HepG2 (cell line): ENCODE measurements around the gene PLD6. TPM values are rescaled to one million over a fixed set of nuclear protein-coding genes. Genes with fewer than 3 reads are reported as not detected.
"Not testable (repeated sequence)": the region's sequence is repeated elsewhere in the genome, so short reads cannot be mapped to it uniquely, and the experiment has no call there.

Experiments
- ATAC-seq: fragments of 200-7000 bp; cut with Tn5 transposase; 3 replicates; pipeline ENCODE4 v1.9.1; 2020; ENCODE audit warnings: mild to moderate bottlenecking, moderate library complexity
- BruUV-seq: library from RNA; stranded (reverse); fragments of 400-500 nt; replicated peaks from 2 replicates; lab custom pipeline; 2021; lab: Mats Ljungman, UMichigan
- CTCF ChIA-PET: fragments of 300-600 bp; formaldehyde crosslinking; extraction: SDS; loops from one replicate; lab custom pipeline; 2021; ENCODE audit warnings: low total read pairs, inconsistent platforms, low intra/inter-chr PET ratio; lab: Yijun Ruan, JAX
- POLR2A ChIA-PET: fragments of 350-600 bp; sonication (Branson Sonifier 250); formaldehyde crosslinking; loops from one replicate; lab custom pipeline; 2020; ENCODE audit warnings: antibody characterized with exemption, inconsistent platforms; lab: Yijun Ruan, JAX
- DNase-seq: peaks from one replicate; pipeline ENCODE4 v3.0.0-alpha.2; 2015; ENCODE audit warnings: low spot score
- FAIRE-seq: peaks from 3 replicates; lab custom pipeline; 2011; peaks lifted over from hg19 to GRCh38; lab: Jason Lieb, UNC
- H2AFZ ChIP-seq: one replicate; pipeline ENCODE4 v1.6.1; 2011; ENCODE audit warnings: low read length, inconsistent platforms
- H3K27ac ChIP-seq: fragments of 300-600 bp; 3 replicates; pipeline ENCODE4 v1.8.0; 2011; ENCODE audit warnings: mixed run types, mild to moderate bottlenecking, mixed read lengths, low read length, inconsistent platforms; ENCODE audit not compliant: insufficient read depth; ENCODE audit errors: extremely low read length
- H3K27me3 ChIP-seq, 2 experiments: fragments of 200-600 bp in 1 of 2; 2 replicates in 1 of 2; 3 replicates in 1 of 2; pipeline versions ENCODE4 v1.6.0 to v1.8.0; 2011; ENCODE audit warnings: low read length in 2 of 2, mild to moderate bottlenecking in 2 of 2, moderate library complexity in 2 of 2, inconsistent platforms in 1 of 2; ENCODE audit not compliant: insufficient read depth in 2 of 2, control insufficient read depth in 1 of 2
- H3K36me3 ChIP-seq, 2 experiments: fragments of 200-600 bp in 1 of 2; replicated peaks in 1 of 2; 2 replicates in 1 of 2; 3 replicates in 1 of 2; pipeline versions ENCODE4 v1.5.1 to v1.8.0; 2011; ENCODE audit warnings: low read length in 2 of 2, inconsistent platforms in 1 of 2; ENCODE audit not compliant: insufficient read depth in 2 of 2, control insufficient read depth in 1 of 2
- H3K4me1 ChIP-seq: 2 replicates; pipeline ENCODE4 v1.5.1; 2012; ENCODE audit warnings: low read length, inconsistent platforms; ENCODE audit not compliant: insufficient read depth
- H3K4me2 ChIP-seq: 2 replicates; pipeline ENCODE4 v1.6.0; 2011; ENCODE audit warnings: low read depth, low read length, inconsistent platforms
- H3K4me3 ChIP-seq, 3 experiments: fragments of 200-600 bp in 1 of 3; sonication (generic), shearing (Covaris generic) in 1 of 3; replicated peaks in 1 of 3; 2 replicates each; pipeline ENCODE4 v1.5.1; 2011 to 2016; ENCODE audit warnings: low read length in 3 of 3, inconsistent platforms in 2 of 3, low read depth in 2 of 3, mild to moderate bottlenecking in 2 of 3, control low read depth in 1 of 3, mixed read lengths in 1 of 3; ENCODE audit not compliant: insufficient read depth in 1 of 3
- H3K79me2 ChIP-seq: one replicate; pipeline ENCODE4 v1.6.1; 2011; ENCODE audit warnings: low read length, inconsistent platforms; ENCODE audit not compliant: insufficient read depth
- H3K9ac ChIP-seq: 2 replicates; pipeline ENCODE4 v1.6.0; 2011; ENCODE audit warnings: mild to moderate bottlenecking, low read depth, low read length, inconsistent platforms; ENCODE audit not compliant: insufficient read depth
- H3K9me3 ChIP-seq: 2 replicates; pipeline ENCODE4 v1.5.1; 2012; ENCODE audit warnings: mild to moderate bottlenecking, low read length
- H4K20me1 ChIP-seq: 2 replicates; pipeline ENCODE4 v1.6.0; 2011; ENCODE audit warnings: inconsistent platforms, mild to moderate bottlenecking, low read length, moderate library complexity; ENCODE audit not compliant: insufficient read depth
- CREBL2 ChIP-seq: sonication (generic); formaldehyde crosslinking; IDR thresholded peaks from 2 replicates; pipeline ENCODE4 v1.8.1; 2023; ENCODE audit warnings: missing genetic modification reagents, mild to moderate bottlenecking, borderline replicate concordance
- HDAC2 ChIP-seq: sonication (generic); formaldehyde crosslinking; IDR thresholded peaks from 2 replicates; pipeline ENCODE4 v1.4.0; 2020; ENCODE audit warnings: missing genetic modification reagents
- ZNF407 ChIP-seq: sonication (generic); formaldehyde crosslinking; IDR thresholded peaks from one replicate; pipeline ENCODE4 v1.5.1; 2020; ENCODE audit warnings: mild to moderate bottlenecking, missing genetic modification reagents; ENCODE audit errors: not compliant biosample characterization
- WGBS: methylation state at CpG from one replicate; pipeline ENCODE4 v1.1.6; 2017; ENCODE audit warnings: low lambda C conversion rate; 5-methylcytosine and 5-hydroxymethylcytosine counted together
- in situ Hi-C: cut with HindIII; loops from 2 replicates; pipeline ENCODE4 v1.10.0; 2017; ENCODE audit warnings: low pct_unique_long_range_greater_than_20kb; ENCODE audit not compliant: extremely low pct_ligation_motif_present
- intact Hi-C: fragments of 100-400 bp; cut with micrococcal nuclease; formaldehyde crosslinking; loops from one replicate; pipeline ENCODE4 v1.10.0; 2022; ENCODE audit not compliant: unreplicated experiment
- polyA plus RNA-seq, 8 experiments: library from polyadenylated mRNA; depleted of rRNA in 3 of 8; stranded (reverse) in 7 of 8; unstranded in 1 of 8; fragments of >200 nt; fragmentation: Illumina TruSeq in 4 of 8; extraction: Trizol in 4 of 8; gene quantifications; 2 replicates each; pipeline versions ENCODE4 v1.2.1 to v1.2.3, GENCODE V29; 2011 to 2016; ENCODE audit warnings: low read depth in 4 of 8, missing spikeins in 1 of 8, mixed read lengths in 1 of 8; ENCODE audit not compliant: insufficient read depth in 1 of 8
- total RNA-seq, 5 experiments: library from RNA; depleted of rRNA; stranded (reverse); fragments of >200 nt; fragmentation: Illumina TruSeq; extraction: Trizol; gene quantifications; 2 replicates each; pipeline ENCODE4 v1.2.3, GENCODE V29; 2016; ENCODE audit warnings: low read depth in 1 of 5

The PLD6 gene
- total and polyA plus RNA-seq, 2 of the 13 experiments (the other 11 are each of a cell fraction or from before 2014, with no cell fraction given) = 5.2 to 11.4 TPM

GRCh38 chr17:17184985-17185757 lies 21.0 kb downstream of the PLD6 start:
- FAIRE-seq, ATAC-seq, CTCF ChIA-PET, intact Hi-C loops, H3K9me3 ChIP-seq, H3K4me2 ChIP-seq, H3K9ac ChIP-seq, H3K27ac ChIP-seq, POLR2A ChIA-PET, H2AFZ ChIP-seq, DNase-seq, H3K79me2 ChIP-seq, H3K4me3 ChIP-seq, H3K27me3 ChIP-seq, in situ Hi-C loops, H4K20me1 ChIP-seq: not testable (repeated sequence)
- Histone ChIP-seq H3K4me1 (peaks cover 21% of the 10 kb centered on the region), H3K36me3 (peaks cover 9 to 26% of the 10 kb centered on the region in 2 experiments; a peak in 4 of 5 replicates)
- WGBS = 94% methylated on average over 13 of the region's 13 CpGs
- TSS peak; percentile 9 for BruUV-seq

- Histone ChIP-seq H3K27me3 (no peaks in the 10 kb centered on the region), H2AFZ (no peak overlapping the region), H3K9me3 (no peaks in the 10 kb centered on the region), H3K79me2 (no peaks in the 10 kb centered on the region), H3K4me2 (no peak overlapping the region), H3K9ac (no peak overlapping the region), H3K4me1 (peaks cover 7% of the 10 kb centered on the region), H3K4me3 (no peak overlapping the region), H3K27ac (no peak overlapping the region), H4K20me1 (no peaks in the 10 kb centered on the region), H3K36me3 (peaks cover 13 to 36% of the 10 kb centered on the region in 2 experiments)
- POLR2A ChIA-PET = no interaction called here
- no peak for ATAC-seq
- TF ChIP-seq ZNF407 (no peak), HDAC2 (no peak), CREBL2 (CRISPR knock-in tag) (no peak)
- in situ Hi-C loops (no loop called here), intact Hi-C loops (no loop called here)
- WGBS = 96% methylated on average over 4 of the region's 4 CpGs
- CTCF ChIA-PET = no interaction called here
- DNase-seq = no peak
- no peak for FAIRE-seq
- no TSS peak for BruUV-seq
Observed at GRCh38 chr17:17183744-17184143, 22.4 kb downstream of the PLD6 start.
